NOMO-1 (cell line): ENCODE results near the gene RIMKLA.
A peak's percentile ranks its signal among the peaks of the same experiment; 100 is the strongest.

Experiments
- DNase-seq, 2 experiments: peaks; one replicate each; lab custom pipeline; 2025; ENCODE audit not compliant: unreplicated experiment in 2 of 2; lab: John Stamatoyannopoulos, UW

Gene RIMKLA, protein sequence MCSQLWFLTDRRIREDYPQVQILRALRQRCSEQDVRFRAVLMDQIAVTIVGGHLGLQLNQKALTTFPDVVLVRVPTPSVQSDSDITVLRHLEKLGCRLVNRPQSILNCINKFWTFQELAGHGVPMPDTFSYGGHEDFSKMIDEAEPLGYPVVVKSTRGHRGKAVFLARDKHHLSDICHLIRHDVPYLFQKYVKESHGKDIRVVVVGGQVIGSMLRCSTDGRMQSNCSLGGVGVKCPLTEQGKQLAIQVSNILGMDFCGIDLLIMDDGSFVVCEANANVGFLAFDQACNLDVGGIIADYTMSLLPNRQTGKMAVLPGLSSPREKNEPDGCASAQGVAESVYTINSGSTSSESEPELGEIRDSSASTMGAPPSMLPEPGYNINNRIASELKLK

DNA sequence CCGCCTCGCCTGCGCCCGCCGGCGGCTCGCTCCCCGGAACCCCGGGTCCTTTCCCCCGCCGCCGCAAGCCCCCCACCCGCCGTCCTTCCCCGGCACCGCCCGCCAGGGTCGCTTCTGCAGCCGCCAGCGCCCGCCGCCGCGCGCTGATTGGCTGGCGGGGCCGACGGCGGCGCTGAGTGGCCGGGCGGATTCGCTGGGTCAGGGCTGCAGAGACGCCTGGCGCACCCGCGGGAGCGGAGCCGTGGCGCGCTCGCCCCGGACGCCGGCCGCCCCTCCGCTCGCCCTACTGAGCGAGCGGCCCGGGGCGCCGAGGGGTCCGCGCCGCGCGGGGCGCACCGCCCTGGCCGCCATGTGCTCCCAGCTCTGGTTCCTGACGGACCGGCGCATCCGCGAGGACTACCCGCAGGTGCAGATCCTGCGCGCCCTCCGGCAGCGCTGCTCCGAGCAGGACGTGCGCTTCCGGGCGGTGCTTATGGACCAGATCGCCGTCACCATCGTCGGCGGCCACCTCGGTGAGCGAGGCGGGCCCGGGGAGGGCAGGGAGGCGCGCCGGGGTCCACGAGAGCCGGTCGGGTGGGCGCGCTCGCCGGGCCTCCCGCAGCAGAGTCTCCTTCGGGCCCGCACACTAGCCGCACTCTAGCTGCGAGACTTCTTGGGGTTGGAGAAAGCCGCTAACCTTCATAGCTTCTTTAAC, at the start of gene RIMKLA:
Gene RIMKLA, plus strand, starts transcription at position 207 of the 694 bp plus-strand sequence. Its CDS starts 143 bp downstream, at position 350.
- DNase-seq: peak; percentile 32 to 42

DNA sequence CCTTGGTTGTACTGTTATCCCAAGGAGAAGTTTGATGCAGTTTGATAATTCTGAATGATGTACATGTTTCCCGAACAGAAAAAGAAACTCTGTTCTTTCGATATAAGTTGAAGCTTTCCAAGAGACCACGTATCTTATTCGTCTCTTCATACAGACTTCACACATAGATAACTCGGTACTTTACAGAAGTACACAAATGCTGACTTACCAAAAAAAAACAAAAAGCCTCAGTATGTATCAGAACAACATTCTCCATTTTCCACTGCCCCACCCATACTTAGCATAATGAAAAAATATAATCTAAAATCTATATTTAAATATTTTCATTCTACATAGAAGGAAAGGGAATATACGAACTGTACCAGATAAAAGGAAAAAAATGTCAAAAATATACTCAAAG, 47.7 kb upstream of the RIMKLA start:
- DNase-seq: no peak

- no peak for DNase-seq
Measured at GRCh38 chr1:42333662-42334239, 46.8 kb upstream of the RIMKLA start.

DNA sequence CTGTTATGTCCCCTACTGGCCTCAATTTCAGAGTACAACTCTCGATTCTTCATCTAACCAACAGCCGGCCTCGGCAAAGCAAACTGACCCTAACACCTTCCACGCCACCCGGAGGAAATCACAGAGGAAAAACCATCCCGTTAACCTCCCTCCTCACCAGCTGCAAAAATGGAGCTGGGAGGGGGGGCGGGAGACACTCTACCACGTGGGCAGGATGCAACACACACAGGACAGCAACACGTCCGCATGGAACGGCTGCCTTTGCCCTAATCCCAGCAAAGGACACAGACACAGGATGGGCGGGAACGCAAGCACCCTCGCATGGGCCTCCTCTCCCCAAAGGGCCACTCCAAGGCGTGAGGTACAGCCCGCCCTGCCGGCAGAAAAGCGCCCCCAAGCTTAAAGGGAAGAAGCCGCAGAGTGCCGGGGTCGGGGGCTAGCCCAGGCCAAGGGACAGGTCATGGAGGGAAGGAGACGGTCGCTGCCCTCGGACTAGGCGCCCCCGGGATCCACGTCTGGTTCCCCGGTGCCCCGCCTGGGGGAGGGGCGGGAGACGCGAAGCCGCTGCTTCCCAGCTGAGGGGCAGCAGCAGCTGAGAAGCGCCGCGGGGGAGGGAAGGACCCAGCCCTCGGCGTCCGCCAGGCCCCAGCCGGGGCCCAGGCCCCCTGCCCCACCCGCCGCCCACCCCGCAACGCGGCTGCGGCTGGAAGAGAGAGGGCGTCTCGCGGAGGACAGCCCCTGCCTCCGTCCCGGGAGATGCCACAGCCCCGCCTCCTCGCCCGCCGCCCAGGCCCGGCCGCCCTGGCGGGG, 46.1 kb upstream of the RIMKLA start:
- peak in 1 of 2 experiments; percentile 18 for DNase-seq

GRCh38 chr1:42335050-42335808, 45.4 kb upstream of the RIMKLA start, which contains the start of gene FOXJ3:
TSS of gene FOXJ3 (minus strand) at chr1:42335235. CDS start at chr1:42311093, 24,142 bp downstream.
- DNase-seq: peak; percentile 83 to 89

DNA sequence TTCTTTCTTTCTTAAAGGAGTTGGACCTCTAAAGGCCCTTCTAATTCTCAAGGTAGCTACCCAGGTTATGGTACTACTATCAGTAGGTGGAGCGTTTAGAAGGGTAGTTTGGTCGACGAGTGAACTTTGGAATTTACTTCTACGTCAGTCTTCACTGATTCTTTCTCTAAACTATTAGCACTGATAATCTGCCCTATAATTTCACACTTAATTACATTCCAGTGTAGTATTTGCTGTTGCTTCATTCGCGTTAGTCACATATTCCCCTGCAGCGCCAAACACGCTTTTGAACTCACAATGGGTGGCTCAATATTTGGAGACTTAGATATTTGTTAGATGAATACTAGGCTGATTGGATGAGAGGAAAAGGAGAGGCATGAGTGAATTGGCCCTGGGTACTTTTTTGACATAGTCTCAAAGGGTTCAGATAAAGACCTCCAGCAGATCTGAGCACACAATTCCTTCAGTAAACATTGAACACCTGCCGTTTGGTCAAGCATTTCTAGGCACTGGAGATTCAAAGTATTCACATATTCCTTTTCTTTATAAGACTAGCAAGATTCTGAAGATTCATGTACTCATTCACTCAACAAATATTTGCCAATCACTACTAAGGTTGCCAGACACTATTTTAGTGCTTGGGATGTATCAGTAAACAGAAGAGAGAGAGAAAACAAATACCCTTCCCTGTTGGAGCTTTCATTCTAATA, 44.6 kb upstream of the RIMKLA start:
- peak; percentile 1 to 21 for DNase-seq

DNA sequence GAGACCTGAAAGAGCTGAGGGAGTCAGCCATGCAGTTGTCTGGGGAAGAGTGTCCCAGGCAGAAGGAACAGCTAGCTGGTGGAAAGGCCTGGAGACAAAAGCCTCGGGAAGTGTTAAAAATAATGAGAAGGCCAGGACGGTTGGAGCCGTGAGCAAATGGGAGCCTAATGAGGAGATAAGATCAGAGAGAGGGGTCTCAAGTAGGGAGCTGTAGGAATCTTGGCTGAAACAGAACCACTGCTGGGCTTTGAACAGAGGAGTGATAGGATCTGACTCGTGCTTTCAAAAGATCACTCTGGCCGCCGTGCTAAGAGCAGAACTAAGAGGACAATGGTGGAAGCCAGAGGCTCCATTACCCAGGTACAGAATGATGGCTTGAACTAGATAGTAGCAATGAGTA, 43.6 kb upstream of the RIMKLA start:
- DNase-seq: no peak

- no peak for DNase-seq
Measured at GRCh38 chr1:42340093-42340492, 40.5 kb upstream of the RIMKLA start.

- DNase-seq: no peak
Measured at GRCh38 chr1:42340901-42341300, 39.7 kb upstream of the RIMKLA start.

GRCh38 chr1:42343049-42343448, 37.5 kb upstream of the RIMKLA start:
- no peak for DNase-seq

GRCh38 chr1:42348498-42348897, 32.1 kb upstream of the RIMKLA start:
- no peak for DNase-seq

DNA sequence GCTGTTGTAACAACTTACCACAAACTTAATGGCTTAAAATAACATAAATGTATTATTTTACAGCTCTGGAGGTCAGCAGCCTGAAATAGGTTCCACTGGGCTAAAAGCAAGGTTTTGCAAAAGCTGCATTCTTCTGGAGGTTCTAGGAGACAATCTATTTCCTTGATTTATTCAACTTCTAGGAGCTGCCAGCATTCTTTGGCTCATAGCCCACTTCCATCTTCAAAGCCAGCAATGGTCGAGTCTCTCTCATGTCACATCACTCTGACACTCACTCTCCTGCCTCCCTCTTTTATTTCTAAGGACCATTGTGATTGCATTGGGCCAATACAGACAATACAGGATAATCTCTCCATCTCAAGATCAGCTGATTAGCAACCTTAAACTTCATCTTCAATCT, 30.5 kb upstream of the RIMKLA start:
- no peak for DNase-seq

- no peak for DNase-seq
Measured at GRCh38 chr1:42358791-42359190, 21.8 kb upstream of the RIMKLA start.

GRCh38 chr1:42359466-42359865, 21.1 kb upstream of the RIMKLA start:
- no peak for DNase-seq

DNA sequence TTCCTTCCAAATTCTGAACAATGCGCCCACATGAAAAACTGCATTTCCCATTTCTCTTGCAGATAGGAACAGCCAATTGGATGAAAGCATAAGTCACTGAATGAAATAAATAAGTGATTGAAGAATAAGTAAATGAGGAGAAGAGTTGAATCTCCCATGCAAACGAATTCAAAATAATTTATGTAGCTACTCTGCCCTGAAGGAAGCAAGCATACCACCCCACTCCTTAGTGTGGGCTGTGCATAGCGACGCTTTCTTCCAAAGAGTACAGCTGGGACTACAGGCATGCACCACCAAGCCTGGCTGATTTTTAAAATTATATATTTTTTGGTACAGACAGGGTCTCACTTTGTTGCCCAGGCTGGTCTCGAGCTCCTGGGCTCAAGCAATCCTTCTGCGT, 16.5 kb upstream of the RIMKLA start:
- no peak for DNase-seq

DNA sequence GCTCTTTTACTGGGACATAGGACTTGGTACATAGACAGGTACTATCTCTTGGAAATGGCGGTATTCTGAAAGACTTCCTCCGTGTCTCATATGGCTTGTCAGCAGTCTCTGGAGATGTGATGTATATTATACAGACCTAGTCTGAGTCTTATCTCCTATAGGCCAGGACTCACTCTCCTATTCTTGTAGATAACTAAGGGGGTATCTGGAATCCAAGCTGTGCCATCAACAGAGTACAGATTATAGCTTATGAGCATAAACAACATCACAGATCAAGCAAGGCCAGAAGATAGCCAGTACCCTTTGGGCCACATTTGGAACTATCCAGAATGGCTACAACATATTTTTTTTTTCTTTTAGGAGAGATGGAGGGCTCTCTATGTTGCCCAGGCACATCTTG, 16.1 kb upstream of the RIMKLA start:
- no peak for DNase-seq

DNA sequence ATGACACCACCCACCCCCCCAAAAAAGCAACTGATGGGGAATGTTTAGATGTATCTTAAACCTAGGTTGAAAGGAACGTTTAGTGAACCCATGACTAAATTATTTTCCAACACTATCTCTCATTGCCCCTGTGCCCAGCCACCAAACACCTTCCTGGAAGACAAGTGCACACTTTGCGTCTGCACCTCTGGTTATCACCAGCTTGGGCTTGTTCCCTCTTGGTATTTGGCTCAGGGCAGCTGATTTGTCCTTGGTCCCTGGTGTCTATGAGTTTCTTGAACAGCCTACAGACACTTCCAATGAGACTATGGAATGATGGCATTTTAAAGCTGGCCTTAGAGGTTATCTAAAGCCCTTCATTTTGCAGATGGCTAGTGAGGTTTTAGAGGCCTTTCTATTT, 15.5 kb upstream of the RIMKLA start:
- DNase-seq: no peak

DNA sequence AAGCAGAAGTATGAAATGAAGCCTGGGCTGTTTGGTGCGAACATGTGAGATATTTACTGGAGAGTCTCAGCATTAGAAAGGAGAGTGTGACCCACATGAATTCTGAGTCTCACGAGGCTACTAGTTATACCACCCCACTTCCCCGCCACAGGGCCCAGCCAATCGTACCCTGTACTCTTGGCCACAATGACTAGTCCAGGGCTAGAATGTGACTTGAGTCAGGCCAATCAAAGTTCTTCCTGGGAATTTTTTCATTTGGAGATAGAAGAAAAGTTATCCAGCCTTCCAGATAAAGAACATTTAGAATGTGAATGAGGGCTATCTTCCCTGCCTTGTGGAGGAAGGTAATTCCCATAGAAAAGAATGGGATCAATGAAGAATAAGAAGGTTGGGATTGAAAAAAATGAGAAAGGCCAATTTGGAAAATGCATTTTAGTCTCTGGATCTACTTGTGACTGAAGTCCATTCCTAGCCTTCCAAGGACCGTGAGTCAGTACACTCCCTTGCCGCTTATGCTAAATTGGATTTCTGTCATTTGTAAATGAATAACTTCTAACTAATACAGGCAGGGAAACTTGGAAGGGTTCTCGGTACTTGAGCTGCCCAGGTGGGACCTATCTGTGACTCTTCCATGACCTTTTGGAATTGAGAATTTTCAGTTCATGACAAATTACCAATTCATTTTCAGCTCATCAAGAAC, 12.3 kb upstream of the RIMKLA start:
- no peak for DNase-seq

DNA sequence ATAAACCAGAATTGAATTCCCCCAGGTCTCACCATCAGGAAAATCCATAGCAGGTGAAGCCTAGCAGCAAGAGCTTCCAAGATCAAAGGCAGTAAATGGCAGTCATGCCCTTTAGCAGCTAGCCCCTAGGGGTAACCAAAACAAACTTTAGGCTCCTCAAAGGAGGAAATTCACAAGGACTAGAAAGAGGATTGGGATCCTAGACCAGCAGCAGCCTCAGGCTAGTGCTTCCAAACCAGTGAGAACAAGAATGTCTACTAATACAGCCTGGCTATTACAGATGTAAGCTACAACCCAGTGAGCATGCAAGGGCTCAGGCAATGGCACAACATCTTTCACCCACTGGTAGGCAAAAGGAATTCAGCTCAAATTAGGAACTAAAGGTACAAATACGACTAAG, 11.1 kb upstream of the RIMKLA start:
- no peak for DNase-seq
